Breast epithelium (tissue), 3 donors: ENCODE data around the gene FNDC1.

Experiments
- CTCF ChIP-seq, 3 donors: fragments of 450-650 bp; IDR thresholded peaks; one replicate each; pipeline ENCODE4 v1.5.1; 2016 to 2017; ENCODE audit warnings: antibody characterized with exemption in 3 of 3, mild to moderate bottlenecking in 3 of 3, moderate library complexity in 3 of 3
- POLR2A ChIP-seq: fragments of 450-650 bp; IDR thresholded peaks from one replicate; pipeline ENCODE4 v1.6.1; 2016; ENCODE audit warnings: antibody characterized with exemption, mild to moderate bottlenecking, moderate library complexity
- POLR2AphosphoS5 ChIP-seq, 3 donors: sonication (generic); formaldehyde crosslinking; IDR thresholded peaks; one replicate each; pipeline ENCODE4 v1.6.1; 2017; ENCODE audit warnings: antibody characterized with exemption in 3 of 3

GRCh38 chr6:159119791-159120190 is 49.4 kb upstream of the FNDC1 start:
- TF ChIP-seq CTCF (IDR thresholded peaks at IDR 0.05) (no peak), POLR2AphosphoS5 (IDR thresholded peaks at IDR 0.05) (no peak), POLR2A (no peak)
